NT2/D1 (cell line): ENCODE measurements around the gene TMEM184A.

Experiments used
- SUZ12 ChIP-seq: IDR thresholded peaks from 2 replicates; pipeline ENCODE4 v1.6.1; 2011; ENCODE audit not compliant: insufficient read length, insufficient read depth; ENCODE audit errors: extremely low read depth
- YY1 ChIP-seq: IDR thresholded peaks from 2 replicates; pipeline ENCODE4 v1.6.1; 2011; ENCODE audit not compliant: insufficient read length, insufficient read depth
- ZNF274 ChIP-seq: IDR thresholded peaks from 2 replicates; pipeline ENCODE4 v1.6.1; 2011; ENCODE audit warnings: mild to moderate bottlenecking, low read depth, low read length

GRCh38 chr7:1543826-1544177, 12.2 kb downstream of the TMEM184A start:
- no peak for TF ChIP-seq ZNF274
- TF ChIP-seq SUZ12: no peak
- no peak for TF ChIP-seq YY1
